A172 (cell line): Measurements from ENCODE around the gene FGD6. TPM values are rescaled to one million over a fixed set of nuclear protein-coding genes. Genes with fewer than 3 reads are reported as not detected.
"Not testable (repeated sequence)": the region's sequence is repeated elsewhere in the genome, so short reads cannot be mapped to it uniquely, and the experiment has no call there.

Experiments used
- DNase-seq: peaks from one replicate; pipeline ENCODE4 v3.0.0-alpha.2; 2015; ENCODE audit warnings: low spot score
- total RNA-seq: library from RNA; depleted of rRNA; stranded (reverse); fragments of >200 nt; shearing (Covaris generic); gene quantifications from 2 replicates; pipeline ENCODE4 v1.2.3, GENCODE V29; 2014

The FGD6 gene
- total RNA-seq, 1 experiment from 2014 or later: 12.4 TPM

DNA sequence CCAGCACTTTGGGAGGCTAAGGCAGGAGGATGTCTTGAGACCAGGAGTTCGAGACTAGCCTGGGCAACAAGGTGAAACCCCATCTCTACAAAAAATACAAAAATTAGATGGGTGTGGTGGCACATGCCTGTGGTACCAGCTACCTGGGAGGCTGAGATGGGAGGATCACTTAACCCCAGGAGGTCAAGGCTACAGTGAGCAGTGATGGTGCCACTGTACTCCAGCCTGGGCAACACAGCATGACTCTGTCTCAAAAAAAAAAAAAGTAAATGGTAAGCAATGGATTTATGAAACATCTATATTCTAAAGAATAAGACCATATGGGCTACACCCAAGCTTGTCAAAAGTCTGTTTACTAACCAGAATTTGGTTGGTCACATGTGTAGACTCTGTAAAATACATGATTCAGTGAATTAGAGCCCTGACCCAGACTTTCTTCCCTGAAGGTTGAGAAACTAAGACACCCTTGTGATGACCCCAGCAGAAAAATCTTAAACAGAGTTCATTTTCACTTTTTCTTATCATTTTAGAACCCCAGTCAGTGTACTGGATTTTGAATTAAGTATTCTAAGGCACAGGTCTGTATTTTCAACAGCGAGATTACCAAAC is 12.1 kb downstream of the FGD6 start:
- DNase-seq: no peak

GRCh38 chr12:95204141-95204866 is 13.0 kb downstream of the FGD6 start:
- peak; percentile 95 for DNase-seq

GRCh38 chr12:95203487-95204030 is 13.7 kb downstream of the FGD6 start:
- no peak for DNase-seq

- DNase-seq: peak; percentile 61
Observed at GRCh38 chr12:95202691-95203486, 14.4 kb downstream of the FGD6 start.

DNA sequence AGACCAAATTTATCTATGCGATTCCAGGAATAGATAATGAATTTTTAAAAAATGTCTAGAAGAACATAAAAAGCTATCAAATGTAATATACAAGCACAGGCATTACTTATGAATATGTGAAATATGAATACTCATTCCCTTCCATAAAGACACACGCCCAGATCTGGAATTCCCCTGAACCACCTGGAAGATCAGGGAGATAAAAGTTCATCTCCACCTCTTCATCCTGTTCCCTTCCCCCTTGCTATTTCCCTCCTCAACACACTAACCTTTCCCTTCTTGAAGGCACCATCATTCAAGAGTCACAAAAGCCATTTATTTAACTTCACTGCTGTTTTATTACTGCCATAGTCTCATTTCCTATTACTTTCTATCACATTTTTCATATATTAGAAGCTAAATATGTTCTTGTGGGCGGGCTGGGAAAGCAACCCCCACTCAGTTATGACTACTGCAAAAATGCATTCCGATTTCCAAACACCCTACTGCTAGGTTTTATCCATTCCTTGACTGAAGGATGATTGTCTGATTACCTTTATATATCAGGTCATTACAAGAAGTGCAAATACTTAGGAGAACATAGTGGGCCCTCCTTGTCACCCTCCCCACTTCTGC is 16.1 kb downstream of the FGD6 start:
- peak; percentile 21 for DNase-seq

- DNase-seq: no peak
Observed at GRCh38 chr12:95200128-95200894, 17.0 kb downstream of the FGD6 start.

- no peak for DNase-seq
Observed at GRCh38 chr12:95198914-95199313, 18.4 kb downstream of the FGD6 start.

GRCh38 chr12:95197636-95198035 is 19.6 kb downstream of the FGD6 start:
- no peak for DNase-seq

- not testable (repeated sequence) for DNase-seq
Observed at GRCh38 chr12:95196875-95197569, 20.2 kb downstream of the FGD6 start.

GRCh38 chr12:95195122-95195521 is 22.1 kb downstream of the FGD6 start:
- DNase-seq: no peak

DNA sequence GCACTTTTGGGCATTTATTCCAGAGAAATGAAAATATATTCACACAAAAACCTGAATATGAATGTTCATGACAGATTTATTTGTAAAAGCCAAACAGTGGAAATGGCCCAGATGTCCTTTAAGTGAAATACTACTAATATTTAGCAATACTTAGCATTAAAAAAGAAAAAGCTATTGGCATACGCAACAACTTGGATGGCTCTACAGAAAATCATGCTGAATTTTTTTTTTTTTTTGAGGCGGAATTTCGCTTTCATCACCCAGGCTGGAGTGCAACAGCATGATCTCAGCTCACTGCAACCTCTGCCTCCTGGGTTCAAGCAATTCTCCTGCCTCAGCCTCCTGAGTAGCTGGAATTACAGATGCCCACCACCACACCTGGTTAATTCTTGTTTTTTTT is 24.1 kb downstream of the FGD6 start:
- DNase-seq: no peak

- no peak for DNase-seq
Observed at GRCh38 chr12:95192271-95192670, 25.0 kb downstream of the FGD6 start.

DNA sequence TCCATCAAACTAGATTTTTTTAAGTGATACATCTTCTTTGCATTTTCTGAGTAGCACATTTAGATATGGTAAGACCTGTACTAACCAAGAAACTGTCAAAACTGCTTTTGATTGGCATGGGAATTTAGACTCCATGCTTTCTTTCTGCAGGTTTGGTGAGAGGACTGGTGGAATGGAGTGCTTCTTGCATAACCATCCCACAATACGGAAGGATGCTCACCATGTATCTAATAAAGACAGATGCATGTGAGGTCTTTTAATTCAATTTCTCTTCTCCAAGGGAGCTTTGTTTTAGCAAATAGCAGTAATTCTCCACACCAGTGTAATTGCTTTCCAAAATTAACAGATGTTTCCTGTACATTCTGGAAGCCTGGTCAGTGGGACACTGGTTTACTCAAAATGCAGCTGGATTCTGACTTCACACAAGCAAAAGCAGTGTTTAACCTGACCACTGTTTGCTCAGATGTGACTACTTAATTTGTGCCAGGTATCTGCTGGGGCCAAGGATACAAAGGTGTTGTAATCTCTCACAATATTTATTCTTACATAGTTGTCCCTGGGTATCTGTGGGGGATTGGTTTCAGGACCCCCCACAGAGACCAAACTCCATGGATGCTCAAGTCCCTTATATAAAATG is 26.1 kb downstream of the FGD6 start:
- DNase-seq: no peak

DNA sequence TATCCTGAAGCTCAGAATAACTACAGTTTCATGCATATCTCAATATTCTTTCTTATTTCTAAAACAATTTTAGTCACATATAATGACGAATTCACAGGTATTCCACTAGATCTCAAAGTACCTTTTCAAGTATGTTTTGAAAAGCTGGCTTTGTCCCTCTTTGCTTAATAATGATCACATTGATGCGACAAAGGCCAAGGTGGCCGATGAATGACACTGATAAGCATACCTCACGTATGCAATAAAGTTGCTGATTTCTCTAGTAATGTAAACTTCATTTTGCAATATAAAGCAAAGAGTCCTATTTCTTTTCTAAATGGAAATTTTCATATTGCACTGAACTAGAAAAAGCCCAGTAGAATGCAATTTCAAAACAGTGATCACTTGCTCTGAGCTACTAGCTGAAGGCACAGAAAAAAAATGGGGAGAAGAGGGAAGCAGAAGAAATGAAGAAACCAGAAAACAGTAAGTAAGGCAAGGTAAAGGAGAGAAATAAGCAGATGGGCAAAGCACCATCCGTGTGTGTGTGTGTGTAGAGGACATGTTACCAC is 29.3 kb downstream of the FGD6 start:
- DNase-seq: no peak

GRCh38 chr12:95185854-95186253 is 31.4 kb downstream of the FGD6 start:
- no peak for DNase-seq

DNA sequence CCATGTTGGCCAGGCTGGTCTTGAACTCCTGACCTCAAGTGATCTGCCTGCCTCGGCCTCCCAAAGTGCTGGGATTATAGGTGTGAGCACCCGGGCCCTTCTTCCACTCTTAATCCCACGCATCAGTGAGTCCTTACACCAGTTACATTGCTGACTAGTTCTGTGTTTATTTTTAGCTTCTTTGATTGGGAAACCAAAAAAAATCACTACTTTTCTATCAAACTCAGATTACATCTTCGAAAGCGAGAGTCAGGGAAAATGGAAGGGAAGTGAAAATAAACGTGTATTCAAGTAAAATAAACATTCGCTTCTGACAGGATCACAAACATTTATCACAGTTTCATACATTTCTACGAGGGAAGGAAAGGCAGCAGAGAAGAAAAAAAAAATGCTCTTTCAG is 32.2 kb downstream of the FGD6 start:
- no peak for DNase-seq

DNA sequence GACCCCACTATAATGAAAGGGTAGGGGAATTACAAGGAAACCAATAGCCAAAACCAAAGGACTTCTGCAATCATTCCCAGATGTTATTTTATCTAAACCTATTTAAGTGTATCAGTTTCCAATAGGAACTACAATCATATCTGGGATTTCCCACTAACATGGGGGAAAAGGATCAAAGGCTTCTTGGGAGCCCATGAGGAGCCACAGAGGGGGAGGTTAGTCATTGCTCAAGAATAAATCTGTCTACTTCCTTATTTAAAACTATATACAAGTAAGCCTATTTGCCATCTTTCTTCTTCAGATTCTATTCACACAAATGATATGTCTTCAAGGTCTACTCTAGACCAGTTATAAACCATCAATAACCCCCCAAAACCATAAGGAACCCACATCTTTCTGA is 33.1 kb downstream of the FGD6 start:
- DNase-seq: no peak

DNA sequence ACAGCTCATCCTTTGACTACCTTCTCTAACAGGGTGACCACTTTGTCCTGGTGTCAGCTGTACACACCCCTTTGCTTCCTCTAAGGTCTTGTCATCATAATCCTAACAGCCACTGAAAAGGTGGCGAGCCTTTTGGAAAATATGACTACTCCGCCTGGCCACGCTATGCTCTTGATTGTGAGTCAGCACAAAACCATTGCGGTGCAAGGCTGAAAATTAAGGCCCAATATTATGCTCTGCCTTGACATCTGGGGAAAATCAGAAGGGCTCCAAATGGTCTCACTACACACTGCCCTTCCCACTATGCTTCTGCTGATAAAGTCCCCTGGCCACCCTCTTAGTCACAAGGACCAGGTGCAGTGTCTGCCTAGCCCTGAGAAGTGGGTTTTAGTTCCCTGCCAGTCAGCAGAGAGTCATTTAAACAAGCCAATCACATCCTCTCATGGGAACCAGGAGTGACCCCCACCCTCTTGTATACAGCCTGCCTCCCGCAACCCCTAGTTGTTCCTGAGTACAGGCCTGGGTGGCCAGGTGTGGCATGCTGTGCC is 34.3 kb downstream of the FGD6 start:
- peak; percentile 85 for DNase-seq

DNA sequence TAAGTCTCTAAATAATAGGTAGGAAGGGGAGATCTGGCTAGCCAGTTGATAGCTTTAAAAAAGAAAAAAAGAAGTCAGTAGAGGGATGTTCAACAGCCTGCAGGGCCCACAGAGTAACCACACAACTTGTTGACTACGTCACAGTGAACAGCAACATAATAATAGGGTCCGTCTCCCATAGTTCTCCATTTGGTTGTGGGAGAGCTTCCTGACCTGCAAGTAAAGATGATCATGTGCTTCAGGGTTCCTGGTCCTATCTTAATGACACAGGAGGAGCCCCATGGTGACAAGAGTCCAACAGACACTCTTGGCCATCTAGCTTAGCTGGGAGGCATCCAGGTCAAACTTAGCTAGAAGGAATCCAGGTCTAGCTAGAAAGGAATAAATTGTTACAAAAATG is 36.2 kb downstream of the FGD6 start:
- no peak for DNase-seq

DNA sequence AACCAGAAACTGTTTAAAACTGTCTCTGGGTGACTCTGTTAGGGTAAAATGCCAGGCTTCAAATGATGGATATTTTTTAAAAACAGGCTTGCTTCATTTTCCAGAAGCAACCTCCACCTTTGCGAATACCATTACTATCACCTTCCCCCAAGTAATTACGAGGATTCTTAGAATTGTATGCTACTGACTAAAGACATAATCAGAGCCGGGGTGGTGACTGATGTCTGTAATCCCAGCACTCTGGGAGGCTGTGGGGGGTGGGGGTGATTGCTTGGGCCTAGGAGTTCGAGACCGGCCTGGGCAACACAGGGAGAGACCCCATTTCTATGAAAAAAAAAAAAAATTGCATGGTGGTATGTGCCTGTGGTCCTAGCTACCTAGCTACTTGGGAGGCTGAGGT is 38.3 kb downstream of the FGD6 start:
- DNase-seq: peak; percentile 49
